Measurements from ENCODE around the gene NAT8L.

DNA sequence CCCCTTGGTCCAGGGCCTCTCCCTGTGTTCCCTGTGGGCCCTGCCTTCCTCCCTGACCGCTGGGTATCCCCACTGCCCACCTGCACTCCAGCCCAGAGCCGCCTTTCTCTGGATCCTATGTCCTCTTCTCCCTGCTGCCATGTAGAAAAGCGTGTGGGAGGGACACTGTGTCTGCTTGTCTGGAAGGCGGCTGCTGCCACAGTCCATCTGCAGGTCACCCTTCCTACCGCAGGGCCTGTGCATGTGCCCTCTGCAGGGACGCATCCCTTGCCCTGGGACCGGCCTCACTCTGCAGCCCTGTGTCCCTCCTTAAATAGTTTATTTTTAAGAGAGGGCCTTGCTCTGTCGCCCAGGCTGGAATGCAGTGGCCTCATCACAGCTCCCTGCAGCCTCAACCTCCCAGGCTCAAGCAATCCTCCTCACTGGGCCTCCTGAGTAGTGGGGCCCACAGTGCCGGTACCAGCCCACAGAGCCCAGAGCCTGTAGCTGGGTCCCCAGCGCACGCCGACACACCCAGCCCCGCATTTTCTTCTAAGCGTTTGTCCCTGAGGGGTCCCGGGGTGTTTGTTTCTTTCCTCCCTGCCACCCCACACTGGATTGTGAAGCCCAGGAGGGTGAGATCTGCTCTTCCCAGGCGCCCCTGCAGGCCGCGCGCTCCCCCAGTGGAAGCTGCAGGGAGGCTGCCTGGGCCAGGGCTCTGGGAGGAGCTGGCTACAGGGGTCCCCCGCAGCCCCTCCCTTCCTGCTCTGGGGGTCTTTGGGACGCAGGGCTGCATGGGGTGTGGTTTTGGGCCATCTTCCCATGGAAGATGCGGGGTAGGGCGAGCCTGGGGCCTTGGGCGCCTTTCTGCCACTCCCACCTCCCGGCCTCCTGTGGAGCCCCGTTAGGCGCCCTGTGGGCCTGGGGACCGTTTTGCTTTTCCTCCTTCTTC, 12.8 kb upstream of the NAT8L start:
- TF ChIP-seq, protein P1, sequence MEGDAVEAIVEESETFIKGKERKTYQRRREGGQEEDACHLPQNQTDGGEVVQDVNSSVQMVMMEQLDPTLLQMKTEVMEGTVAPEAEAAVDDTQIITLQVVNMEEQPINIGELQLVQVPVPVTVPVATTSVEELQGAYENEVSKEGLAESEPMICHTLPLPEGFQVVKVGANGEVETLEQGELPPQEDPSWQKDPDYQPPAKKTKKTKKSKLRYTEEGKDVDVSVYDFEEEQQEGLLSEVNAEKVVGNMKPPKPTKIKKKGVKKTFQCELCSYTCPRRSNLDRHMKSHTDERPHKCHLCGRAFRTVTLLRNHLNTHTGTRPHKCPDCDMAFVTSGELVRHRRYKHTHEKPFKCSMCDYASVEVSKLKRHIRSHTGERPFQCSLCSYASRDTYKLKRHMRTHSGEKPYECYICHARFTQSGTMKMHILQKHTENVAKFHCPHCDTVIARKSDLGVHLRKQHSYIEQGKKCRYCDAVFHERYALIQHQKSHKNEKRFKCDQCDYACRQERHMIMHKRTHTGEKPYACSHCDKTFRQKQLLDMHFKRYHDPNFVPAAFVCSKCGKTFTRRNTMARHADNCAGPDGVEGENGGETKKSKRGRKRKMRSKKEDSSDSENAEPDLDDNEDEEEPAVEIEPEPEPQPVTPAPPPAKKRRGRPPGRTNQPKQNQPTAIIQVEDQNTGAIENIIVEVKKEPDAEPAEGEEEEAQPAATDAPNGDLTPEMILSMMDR (IDR thresholded peaks at IDR 0.05), result no peak
- TF ChIP-seq POLR2A (IDR thresholded peaks at IDR 0.05), result no peak
